Astrocyte of the spinal cord (primary cell): ENCODE measurements around the gene CDC42BPB.

Source experiments
- DNase-seq: peaks from one replicate; pipeline ENCODE4 v3.0.0; 2011; ENCODE audit warnings: low read depth, low spot score
- H3K4me3 ChIP-seq: 2 replicates; pipeline ENCODE4 v1.5.1; 2011; ENCODE audit warnings: low read depth, mild to moderate bottlenecking, low read length, moderate library complexity
- in situ Hi-C: cut with HindIII; loops from 2 replicates; pipeline ENCODE4 v1.10.0; 2017; ENCODE audit warnings: low sequenced_read_pairs
- TF ChIP-seq, protein P1 (sequence below): IDR thresholded peaks from 2 replicates; pipeline ENCODE4 v1.5.1; 2012; ENCODE audit warnings: low read depth, mild to moderate bottlenecking, low read length, inconsistent platforms

The CDC42BPB gene, protein sequence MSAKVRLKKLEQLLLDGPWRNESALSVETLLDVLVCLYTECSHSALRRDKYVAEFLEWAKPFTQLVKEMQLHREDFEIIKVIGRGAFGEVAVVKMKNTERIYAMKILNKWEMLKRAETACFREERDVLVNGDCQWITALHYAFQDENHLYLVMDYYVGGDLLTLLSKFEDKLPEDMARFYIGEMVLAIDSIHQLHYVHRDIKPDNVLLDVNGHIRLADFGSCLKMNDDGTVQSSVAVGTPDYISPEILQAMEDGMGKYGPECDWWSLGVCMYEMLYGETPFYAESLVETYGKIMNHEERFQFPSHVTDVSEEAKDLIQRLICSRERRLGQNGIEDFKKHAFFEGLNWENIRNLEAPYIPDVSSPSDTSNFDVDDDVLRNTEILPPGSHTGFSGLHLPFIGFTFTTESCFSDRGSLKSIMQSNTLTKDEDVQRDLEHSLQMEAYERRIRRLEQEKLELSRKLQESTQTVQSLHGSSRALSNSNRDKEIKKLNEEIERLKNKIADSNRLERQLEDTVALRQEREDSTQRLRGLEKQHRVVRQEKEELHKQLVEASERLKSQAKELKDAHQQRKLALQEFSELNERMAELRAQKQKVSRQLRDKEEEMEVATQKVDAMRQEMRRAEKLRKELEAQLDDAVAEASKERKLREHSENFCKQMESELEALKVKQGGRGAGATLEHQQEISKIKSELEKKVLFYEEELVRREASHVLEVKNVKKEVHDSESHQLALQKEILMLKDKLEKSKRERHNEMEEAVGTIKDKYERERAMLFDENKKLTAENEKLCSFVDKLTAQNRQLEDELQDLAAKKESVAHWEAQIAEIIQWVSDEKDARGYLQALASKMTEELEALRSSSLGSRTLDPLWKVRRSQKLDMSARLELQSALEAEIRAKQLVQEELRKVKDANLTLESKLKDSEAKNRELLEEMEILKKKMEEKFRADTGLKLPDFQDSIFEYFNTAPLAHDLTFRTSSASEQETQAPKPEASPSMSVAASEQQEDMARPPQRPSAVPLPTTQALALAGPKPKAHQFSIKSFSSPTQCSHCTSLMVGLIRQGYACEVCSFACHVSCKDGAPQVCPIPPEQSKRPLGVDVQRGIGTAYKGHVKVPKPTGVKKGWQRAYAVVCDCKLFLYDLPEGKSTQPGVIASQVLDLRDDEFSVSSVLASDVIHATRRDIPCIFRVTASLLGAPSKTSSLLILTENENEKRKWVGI (N-terminal part only)

DNA sequence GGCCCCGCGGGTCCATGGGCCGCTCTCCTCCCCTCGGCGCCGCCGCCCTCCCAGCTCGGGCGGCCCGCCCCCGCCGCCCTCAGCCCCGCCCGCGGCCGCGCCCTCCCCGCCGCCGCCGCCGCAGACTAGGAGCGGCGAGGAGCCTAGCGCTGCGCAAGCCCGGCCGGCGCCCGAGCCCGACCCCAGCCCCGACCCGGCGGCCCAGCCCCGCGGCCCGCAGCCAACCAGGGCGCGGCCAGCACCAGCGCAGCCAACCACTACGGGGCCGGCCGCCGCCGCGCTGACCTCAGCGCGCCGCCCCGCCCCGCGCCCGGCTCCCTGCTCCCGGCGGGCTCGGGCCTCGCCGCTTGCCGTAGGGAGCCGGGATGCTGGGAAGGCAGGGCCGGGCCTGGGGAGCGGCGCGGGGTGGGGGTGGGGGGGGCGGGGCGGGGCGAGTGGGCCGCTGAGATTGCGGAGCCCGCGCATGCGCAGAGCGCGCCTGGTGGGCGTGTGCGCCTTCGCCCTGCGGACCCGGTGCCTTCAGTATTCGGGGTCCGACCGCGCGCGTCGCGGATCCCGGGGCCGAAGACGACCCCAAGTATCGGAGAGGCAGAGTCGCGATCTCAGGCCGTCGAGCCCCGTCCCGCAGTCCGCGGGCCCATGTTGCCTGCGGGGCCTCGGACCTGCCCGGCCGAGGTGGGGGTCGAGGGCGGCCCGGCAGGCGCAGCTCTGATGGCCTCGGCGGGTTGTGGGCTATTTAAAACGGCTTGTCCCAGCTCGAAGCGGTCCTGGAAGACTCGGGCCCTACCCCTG, at the start of gene CDC42BPB:
TSS of gene CDC42BPB (minus strand) at position 178 of the 792 bp plus-strand sequence. CDS start 376 bp downstream, outside the sequence.
- H3K4me3 ChIP-seq = peak within 1 kb of the TSS; percentile 71
- TF ChIP-seq, protein P1, sequence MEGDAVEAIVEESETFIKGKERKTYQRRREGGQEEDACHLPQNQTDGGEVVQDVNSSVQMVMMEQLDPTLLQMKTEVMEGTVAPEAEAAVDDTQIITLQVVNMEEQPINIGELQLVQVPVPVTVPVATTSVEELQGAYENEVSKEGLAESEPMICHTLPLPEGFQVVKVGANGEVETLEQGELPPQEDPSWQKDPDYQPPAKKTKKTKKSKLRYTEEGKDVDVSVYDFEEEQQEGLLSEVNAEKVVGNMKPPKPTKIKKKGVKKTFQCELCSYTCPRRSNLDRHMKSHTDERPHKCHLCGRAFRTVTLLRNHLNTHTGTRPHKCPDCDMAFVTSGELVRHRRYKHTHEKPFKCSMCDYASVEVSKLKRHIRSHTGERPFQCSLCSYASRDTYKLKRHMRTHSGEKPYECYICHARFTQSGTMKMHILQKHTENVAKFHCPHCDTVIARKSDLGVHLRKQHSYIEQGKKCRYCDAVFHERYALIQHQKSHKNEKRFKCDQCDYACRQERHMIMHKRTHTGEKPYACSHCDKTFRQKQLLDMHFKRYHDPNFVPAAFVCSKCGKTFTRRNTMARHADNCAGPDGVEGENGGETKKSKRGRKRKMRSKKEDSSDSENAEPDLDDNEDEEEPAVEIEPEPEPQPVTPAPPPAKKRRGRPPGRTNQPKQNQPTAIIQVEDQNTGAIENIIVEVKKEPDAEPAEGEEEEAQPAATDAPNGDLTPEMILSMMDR = no peak
- in situ Hi-C loops = no loop called here
- DNase-seq = peak; percentile 89

DNA sequence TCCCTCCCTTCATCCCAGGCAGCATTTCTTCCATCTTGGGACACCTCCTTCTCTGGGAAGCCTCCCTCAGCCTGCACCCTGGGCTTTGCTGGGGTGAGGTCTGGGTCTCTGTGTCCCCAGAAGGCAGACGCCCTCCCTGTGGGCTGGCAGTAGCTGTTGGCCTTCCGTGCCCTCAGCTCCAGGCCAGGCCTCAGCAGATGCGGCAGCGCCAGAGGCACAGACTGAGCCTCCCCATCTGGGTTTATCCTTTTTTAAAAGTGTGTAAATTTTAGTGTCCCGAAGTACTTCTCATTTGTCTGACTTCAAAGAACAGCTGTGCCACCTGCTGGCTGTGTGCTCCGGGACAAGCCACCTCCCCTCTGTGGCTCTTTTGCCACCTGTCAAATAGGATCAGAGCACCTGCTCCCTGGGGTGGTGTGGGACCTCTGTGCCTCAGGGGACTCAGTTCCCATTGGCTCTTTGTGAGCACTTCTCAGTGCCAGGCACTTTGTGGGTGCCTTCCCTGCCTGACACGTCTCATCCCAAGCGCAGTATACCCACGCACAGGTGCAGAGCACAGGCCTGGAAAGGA, 48.3 kb upstream of the CDC42BPB start:
- TF ChIP-seq, protein P1 = no peak

DNA sequence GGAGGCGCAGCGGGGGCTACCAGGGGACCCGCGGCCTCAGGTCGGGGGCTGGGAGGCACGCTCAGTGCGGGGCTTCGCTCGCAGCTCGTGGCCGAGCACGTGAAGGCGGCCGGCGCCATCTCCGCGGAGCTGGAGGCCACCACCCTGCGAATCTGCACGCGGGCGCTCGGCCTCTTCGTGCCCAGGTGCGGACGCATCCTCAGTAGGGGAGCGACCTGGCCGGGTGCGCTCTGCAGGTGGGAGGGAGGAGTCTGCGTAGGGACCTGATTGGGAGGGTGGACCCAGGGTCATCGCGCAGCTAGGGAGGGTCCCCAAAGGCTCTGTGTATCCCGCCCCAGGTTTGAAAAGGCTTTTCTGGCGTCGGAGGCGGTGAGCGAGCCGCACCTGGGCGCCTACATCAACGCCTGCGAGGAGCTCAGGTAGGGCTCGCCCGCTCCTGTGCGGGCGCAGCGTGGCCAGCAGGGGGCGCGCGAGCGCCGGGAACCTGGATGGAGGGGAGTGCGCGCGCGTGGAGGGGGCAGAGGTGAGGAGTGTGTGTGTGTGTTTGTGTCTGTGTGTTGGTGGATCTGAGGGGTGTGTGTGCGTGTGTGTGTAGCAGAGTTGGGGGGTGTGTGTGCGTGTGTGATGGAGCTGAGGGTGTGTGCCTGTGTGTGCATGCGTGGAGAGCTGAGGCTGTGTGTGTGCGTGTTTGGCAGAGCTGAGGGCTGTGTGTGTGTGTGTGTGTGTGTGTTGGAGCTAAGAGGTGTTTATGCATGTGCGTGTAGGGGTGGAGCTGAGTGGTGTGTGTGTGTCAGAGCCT, 47.5 kb upstream of the CDC42BPB start:
- DNase-seq = peak; percentile 36
- TF ChIP-seq, protein P1 = peak; percentile 94
- in situ Hi-C loops = no loop called here
- H3K4me3 ChIP-seq = no peak overlapping the region

More for the DNA sequence above, 48.3 kb upstream of the CDC42BPB start:
- DNase-seq = no peak
- in situ Hi-C loops = no loop called here
- H3K4me3 ChIP-seq = no peak overlapping the region

DNA sequence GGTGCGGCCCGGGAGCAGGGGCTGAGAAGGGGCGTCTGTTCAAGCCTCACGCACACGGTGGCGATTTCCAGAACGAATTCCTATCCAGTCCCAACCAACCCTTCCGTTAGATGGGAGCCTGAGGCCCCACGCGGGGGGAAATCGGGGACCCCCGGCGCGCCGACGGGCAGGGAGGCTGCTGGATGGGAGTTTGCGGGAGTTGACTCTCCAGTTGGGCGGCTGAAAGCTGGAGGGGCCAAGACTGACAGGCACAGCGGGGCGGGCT, 47.0 kb upstream of the CDC42BPB start:
- H3K4me3 ChIP-seq = no peak overlapping the region
- no peak for DNase-seq
- TF ChIP-seq, protein P1 = no peak
- in situ Hi-C loops = no loop called here

DNA sequence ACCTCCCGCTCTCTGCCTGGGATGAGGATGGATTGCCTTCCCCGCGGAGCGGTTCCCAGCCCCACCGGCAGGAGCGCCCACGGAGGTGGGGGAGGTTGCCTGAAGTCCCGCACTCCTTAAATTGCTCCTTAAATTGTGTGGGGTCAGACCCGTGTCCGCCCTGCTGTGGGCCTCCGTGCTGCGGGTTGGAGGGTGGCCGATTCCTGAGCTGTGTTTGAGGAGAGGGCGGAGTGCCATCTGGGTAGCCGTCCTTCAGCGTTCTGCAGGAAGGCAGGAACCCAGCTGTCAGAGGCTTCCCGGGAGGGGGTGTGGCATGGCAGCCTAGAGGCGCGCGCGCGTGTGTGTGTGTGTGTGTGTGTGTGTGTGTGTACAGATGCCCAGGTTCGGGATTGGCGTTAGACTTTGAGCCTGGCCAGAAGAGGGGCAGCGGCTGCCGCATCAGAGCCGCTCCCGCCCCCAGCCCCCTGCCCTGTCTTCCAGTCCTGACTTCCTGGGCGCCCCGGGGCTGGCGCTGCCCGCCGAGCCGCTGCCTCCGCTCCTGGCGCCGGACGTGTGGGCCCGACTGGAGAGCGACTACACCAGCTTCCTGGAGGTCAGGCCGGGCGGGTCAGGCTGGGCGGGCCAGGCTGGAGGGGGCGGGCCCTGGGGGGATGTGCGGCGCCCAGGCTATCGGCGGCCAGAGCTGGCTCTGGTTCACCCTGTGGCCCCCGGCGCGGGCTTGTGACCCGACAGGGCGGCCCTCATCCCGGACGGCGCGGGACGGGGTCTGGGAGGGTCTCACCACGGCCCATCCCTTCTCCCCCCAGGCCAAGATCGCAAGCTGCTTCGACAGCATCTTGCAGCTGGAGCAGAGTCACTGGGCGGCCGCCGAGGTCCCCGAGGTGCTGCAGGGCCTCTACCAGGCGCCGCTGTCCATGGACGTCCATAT, 46.4 kb upstream of the CDC42BPB start:
- H3K4me3 ChIP-seq = no peak overlapping the region
- in situ Hi-C loops = no loop called here
- TF ChIP-seq, protein P1 = peak; percentile 23
- no peak for DNase-seq
